Cardiac fibroblast (primary cell): ENCODE data around the gene MACROD2.

Source experiments
- DNase-seq, 2 donors: peaks; one replicate each; pipeline versions ENCODE4 v3.0.0 to v3.0.0-alpha.2; 2010; ENCODE audit warnings: low read depth in 2 of 2
- H3K4me3 ChIP-seq, 2 donors: replicated peaks in 1 of 2; 1 replicate in 1 of 2; 2 replicates in 1 of 2; pipeline ENCODE4 v1.5.1; 2011; ENCODE audit warnings: low read depth in 2 of 2, low read length in 2 of 2, mild to moderate bottlenecking in 2 of 2, moderate library complexity in 1 of 2
- CTCF ChIP-seq: IDR thresholded peaks from one replicate; pipeline ENCODE4 v1.5.1; 2011; ENCODE audit warnings: low read depth, mild to moderate bottlenecking, low read length, inconsistent platforms

The MACROD2 gene

GRCh38 chr20:14051454-14051853 lies 56.1 kb downstream of the MACROD2 start:
- no peak for DNase-seq
- no peak for TF ChIP-seq CTCF

GRCh38 chr20:14055127-14055742 lies 59.9 kb downstream of the MACROD2 start:
- DNase-seq, result peak; percentile 78 to 80
- TF ChIP-seq CTCF, result peak; percentile 42
- H3K4me3 ChIP-seq, result no peak overlapping the region

More at GRCh38 chr20:14051454-14051853, 56.1 kb downstream of the MACROD2 start:
- H3K4me3 ChIP-seq, result no peak overlapping the region

GRCh38 chr20:14062171-14062570 lies 66.9 kb downstream of the MACROD2 start:
- no peak overlapping the region for H3K4me3 ChIP-seq
- no peak for DNase-seq
- no peak for TF ChIP-seq CTCF

GRCh38 chr20:14062786-14063185 lies 67.5 kb downstream of the MACROD2 start:
- DNase-seq, result no peak
- no peak overlapping the region for H3K4me3 ChIP-seq
- TF ChIP-seq CTCF, result no peak

- DNase-seq, result no peak
- H3K4me3 ChIP-seq, result no peak overlapping the region
- TF ChIP-seq CTCF, result no peak
Measured at GRCh38 chr20:14064333-14064732, 69.0 kb downstream of the MACROD2 start.

GRCh38 chr20:14064921-14065320 lies 69.6 kb downstream of the MACROD2 start:
- DNase-seq, result no peak
- no peak for TF ChIP-seq CTCF
- H3K4me3 ChIP-seq, result no peak overlapping the region

- TF ChIP-seq CTCF, result no peak
- DNase-seq, result no peak
- no peak overlapping the region for H3K4me3 ChIP-seq
Measured at GRCh38 chr20:14065774-14066173, 70.5 kb downstream of the MACROD2 start.
